Measurements from ENCODE around the gene GP1BA.
A peak's percentile ranks its signal among the peaks of the same experiment; 100 is the strongest.
"Not testable (repeated sequence)": the region's sequence is repeated elsewhere in the genome, so short reads cannot be mapped to it uniquely, and the experiment has no call there.

Gene GP1BA

DNA sequence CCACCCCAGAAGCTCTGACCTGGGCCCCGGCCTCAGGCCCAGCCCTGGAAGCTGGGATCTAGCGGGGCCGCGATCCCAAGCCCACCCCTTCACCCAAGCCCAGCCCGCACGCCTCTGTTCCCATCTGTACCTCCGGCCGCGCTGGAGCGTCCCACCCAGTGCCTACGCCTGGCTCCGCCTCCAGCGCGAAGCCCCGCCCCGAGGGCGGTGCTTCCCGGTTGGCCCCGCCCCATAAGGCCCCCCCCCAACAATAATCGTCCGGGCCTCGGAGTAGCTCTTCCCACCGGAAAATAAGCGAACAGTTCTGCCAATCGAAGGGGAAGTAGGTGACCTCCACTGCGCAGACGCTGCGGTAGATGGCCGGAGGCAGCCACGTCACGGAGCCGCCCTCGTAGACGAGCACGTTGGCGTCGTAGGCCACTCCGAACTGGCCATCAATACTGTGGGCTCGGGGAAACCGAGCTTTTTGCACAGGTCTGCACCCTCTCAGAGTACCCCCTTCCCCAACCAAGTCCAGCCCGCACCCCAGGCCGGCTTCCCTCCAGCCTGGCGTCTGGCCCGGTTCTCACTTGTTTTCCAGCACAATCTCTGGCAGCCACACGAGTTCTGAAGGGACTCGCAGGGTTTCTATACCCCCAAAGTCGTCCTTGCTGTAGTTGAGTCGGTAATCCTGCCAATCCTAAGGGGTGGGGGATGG lies 30.3 kb upstream of the GP1BA start:
- peak; percentile 49 for DNase-seq (ENCODE audit: low spot score)

GRCh38 chr17:4902540-4902939 lies 29.5 kb upstream of the GP1BA start:
- no peak for DNase-seq (ENCODE audit: low spot score)

DNA sequence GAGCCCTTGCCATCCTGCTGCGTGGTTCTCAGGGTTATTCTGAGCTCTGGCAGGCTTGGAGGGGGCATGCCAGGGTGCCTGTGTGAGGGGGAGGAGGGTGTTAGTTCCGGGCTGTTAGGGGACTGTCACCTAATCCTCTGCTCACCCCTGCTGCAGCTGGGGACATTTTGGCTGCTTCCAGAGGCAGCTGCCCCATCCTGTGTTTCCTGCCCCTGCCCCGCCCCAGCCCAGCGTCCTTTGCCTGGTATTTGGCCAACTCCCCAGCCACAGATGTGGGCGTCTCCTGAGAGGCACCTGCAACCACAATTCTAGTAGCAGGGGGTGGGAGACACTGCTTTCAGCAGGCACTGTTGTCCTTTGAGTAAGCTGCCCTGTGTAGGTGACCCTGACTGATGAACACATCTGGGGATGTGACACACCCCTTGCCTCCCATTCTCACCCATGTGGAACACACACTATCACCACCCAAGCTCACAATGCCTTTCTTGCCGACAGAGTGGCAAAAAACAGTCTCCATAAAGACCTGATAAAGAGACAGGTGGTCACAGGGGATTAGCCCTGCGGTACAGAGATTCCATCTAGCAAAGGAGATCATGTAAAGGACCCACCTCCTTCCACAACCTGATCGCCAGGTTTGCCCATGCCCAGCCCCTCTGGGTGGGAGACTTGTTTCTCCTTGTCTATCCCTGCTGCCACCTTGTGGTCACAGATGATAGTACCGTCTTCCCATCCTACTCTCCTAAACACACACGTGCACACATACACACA lies 28.8 kb upstream of the GP1BA start, which contains the start of gene CHRNE:
TSS of gene CHRNE (minus strand) at position 48 of the 768 bp plus-strand sequence. CDS start at position 13, 35 bp downstream.
- DNase-seq (ENCODE audit: low spot score), result peak; percentile 86

GRCh38 chr17:4906642-4907041 lies 25.4 kb upstream of the GP1BA start:
- DNase-seq (ENCODE audit: low spot score), result not testable (repeated sequence)

- no peak for DNase-seq (ENCODE audit: low spot score)
Observed at GRCh38 chr17:4908301-4908700, 23.8 kb upstream of the GP1BA start.

DNA sequence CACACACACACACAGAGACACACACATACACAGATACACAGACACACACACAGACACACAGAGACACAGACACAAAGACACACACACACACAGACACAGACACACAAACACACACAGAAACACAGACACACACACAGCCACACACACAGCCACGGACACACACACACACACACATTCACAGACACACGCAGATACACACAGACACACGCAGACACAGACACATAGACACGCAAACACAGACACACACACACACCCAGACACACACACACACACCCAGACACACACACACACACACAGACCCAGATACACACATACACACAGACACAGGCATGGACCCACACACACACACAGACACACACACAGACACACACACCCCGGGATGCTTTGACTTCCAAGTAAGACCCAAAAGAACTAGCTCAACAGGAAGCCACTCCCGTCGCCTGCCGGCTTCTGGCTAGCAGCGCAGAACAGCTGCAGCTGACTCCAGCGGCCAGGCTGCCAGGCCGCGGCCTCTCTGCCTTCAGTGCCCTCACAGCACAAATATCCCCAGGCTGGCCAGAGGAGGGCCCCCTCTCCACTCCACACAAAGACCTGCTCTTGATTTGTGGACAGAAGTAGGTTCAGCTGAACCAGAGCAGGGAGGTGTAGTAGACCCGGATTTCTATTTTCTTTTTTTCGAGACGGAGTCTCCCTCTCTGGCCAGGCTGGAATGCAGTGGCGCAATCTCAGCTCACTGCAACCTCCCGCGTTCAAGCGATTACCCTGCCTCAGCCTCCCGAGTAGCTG lies 23.2 kb upstream of the GP1BA start:
- peak; percentile 71 for DNase-seq (ENCODE audit: low spot score)

- no peak for DNase-seq (ENCODE audit: low spot score)
Observed at GRCh38 chr17:4913994-4914393, 18.1 kb upstream of the GP1BA start.

DNA sequence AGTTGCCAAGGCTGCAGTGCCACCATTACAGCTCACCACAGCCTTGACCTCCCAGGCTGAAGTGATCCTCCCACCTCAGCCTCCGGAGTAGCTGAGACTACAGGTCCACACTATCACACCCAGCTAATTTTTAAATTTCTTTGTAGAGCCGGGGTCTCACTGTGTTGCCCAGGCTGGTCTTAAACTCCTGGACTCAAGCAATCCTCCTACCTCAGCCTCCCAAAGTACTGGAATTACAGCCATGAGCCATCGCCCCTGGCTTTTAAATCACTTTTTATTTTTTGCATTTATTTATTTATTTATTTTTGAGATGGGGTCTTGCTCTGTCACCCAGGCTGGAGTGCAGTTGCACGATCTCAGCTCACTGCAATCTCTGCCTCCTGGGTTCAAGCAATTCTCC lies 17.5 kb upstream of the GP1BA start:
- not testable (repeated sequence) for DNase-seq (ENCODE audit: low spot score)

- DNase-seq (ENCODE audit: low spot score), result no peak
Observed at GRCh38 chr17:4919511-4920047, 12.5 kb upstream of the GP1BA start.

GRCh38 chr17:4920351-4921048 lies 11.6 kb upstream of the GP1BA start:
- DNase-seq (ENCODE audit: low spot score), result no peak

DNA sequence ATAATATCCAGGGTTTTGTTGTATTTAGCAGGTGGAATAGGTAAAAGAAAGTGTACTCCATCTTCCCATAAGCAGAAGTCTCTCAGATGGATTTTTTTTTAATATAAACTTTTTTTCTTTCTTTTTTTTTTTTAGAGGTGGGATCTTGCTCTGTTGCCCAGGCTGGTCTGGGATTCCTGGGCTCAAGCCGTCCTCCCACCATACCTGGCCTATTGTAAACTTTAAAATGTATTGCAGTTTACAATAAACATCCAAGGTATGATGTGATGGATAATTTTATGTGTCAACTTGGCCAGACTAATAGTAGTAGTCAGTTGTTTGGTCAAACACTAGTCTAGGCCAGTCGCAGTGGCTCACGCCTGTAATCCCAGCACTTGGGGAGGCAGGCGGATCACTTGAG lies 10.8 kb upstream of the GP1BA start:
- no peak for DNase-seq (ENCODE audit: low spot score)

DNA sequence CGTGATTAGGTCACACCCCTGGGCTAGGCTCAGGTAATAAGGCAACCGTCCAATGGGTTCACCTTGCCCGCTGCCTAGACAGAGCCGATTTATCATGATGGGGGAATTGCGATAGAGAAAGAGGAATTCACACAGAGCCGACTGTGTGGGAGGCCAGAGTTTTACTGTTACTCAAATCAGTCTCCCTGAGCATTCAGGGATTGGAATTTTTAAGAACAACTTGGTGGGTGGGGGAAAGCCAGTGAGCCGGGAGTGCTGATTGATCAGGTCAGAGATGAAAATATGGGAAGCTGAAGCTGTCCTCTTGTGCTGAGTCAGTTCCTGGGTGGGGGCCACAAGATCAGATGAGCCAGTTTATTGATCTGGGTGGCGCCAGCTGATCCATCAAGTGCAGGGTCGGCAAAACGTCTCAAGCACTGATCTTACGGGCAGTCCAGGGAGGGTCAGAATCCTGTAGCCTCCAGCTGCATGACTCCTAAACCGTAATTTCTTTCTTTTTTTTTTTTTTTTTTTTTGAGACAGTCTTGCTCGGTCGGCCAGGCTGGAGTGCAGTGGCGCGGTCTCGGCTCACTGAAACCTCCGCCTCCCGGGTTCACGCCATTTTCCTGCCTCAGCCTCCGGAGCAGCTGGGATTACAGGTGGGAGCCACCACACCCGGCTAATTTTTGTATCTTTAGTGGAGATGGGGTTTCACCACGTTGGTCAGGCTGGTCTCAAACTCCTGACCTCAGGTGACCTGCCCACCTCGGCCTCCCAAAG lies 5.3 kb upstream of the GP1BA start:
- not testable (repeated sequence) for DNase-seq (ENCODE audit: low spot score)

GRCh38 chr17:4928881-4929280 lies 3.2 kb upstream of the GP1BA start:
- DNase-seq (ENCODE audit: low spot score), result no peak

- no peak for DNase-seq (ENCODE audit: low spot score)
Observed at GRCh38 chr17:4932756-4933155, 679 bp downstream of the GP1BA start.

GRCh38 chr17:4933646-4934045 lies 1.6 kb downstream of the GP1BA start:
- no peak for DNase-seq (ENCODE audit: low spot score)

DNA sequence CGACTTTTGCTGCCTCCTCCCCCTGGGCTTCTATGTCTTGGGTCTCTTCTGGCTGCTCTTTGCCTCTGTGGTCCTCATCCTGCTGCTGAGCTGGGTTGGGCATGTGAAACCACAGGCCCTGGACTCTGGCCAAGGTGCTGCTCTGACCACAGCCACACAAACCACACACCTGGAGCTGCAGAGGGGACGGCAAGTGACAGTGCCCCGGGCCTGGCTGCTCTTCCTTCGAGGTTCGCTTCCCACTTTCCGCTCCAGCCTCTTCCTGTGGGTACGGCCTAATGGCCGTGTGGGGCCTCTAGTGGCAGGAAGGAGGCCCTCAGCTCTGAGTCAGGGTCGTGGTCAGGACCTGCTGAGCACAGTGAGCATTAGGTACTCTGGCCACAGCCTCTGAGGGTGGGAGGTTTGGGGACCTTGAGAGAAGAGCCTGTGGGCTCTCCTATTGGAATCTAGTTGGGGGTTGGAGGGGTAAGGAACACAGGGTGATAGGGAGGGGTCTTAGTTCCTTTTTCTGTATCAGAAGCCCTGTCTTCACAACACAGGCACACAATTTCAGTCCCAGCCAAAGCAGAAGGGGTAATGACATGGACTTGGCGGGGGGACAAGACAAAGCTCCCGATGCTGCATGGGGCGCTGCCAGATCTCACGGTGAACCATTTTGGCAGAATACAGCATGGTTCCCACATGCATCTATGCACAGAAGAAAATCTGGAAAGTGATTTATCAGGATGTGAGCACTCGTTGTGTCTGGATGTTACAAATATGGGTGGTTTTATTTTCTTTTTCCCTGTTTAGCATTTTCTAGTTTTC lies 2.3 kb downstream of the GP1BA start:
- DNase-seq (ENCODE audit: low spot score), result no peak

DNA sequence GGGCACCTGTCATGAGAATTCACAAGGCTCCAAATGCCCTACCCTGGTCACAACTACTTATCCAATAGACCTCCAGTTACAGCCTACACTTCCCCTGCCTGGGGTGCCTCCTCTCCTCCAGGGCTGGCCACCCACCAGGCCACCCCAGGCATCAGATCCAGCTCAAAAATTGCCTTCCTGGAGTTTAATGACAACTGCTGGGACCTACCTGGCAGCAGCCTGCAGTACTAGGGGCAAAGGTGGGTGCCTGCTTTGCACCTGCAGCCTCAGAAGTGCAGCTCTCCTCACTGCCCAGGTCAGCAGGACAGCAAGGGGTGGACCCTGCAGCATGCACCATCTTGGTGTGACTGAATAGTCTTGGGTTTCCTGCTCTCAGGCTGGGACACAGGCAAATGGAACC lies 3.6 kb downstream of the GP1BA start:
- no peak for DNase-seq (ENCODE audit: low spot score)

DNA sequence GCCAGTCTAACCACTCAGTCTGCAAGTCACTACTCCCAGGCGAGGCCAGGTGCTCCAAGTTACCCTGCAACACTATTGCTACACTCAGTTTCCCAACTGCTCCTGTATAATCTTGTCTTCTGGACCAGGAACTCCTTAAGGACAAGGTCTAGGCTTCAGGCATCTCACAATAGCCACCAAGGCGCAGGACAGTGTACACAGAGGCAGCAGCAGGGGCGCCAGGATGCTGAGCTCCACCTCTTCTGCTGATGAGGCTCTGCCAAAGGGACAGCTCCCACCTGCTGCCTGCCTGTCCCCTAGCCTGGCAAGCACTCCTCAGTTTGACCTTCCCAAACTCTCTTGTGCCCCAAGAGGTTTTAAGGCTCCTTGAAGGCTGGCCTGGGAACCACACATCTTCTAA lies 4.4 kb downstream of the GP1BA start:
- no peak for DNase-seq (ENCODE audit: low spot score)

GRCh38 chr17:4937553-4937952 lies 5.5 kb downstream of the GP1BA start:
- DNase-seq (ENCODE audit: low spot score), result no peak

GRCh38 chr17:4938069-4938491 lies 6.0 kb downstream of the GP1BA start:
- DNase-seq (ENCODE audit: low spot score), result no peak

Measured in hematopoietic multipotent progenitor cell treated with erythropoietin and hydrocortisone succinate and interleukin-3 and kit ligand, for 17 days (in vitro differentiated cells).